Aorta (tissue), 5 donors: ENCODE data around the gene DNAH2. TPM values are rescaled to one million over a fixed set of nuclear protein-coding genes. Genes with fewer than 3 reads are reported as not detected.

Experiments used
- ATAC-seq: fragments of 200-7000 bp; cut with Tn5 transposase; one replicate; pipeline ENCODE4 v1.9.1; 2022; ENCODE audit warnings: moderate library complexity; ENCODE audit not compliant: low FRiP score
- DNase-seq, 2 donors: peaks; one replicate each; pipeline ENCODE4 v3.0.0-alpha.2; 2020
- H3K27ac ChIP-seq, 2 donors: one replicate each; pipeline ENCODE4 v1.5.1; 2013; ENCODE audit warnings: low read length in 2 of 2, mild to moderate bottlenecking in 2 of 2, moderate library complexity in 2 of 2, control low read depth in 1 of 2, inconsistent platforms in 1 of 2, low read depth in 1 of 2
- H3K27me3 ChIP-seq, 2 donors: one replicate each; pipeline ENCODE4 v1.6.1; 2013; ENCODE audit warnings: control low read depth in 1 of 2, low read length in 1 of 2, mild to moderate bottlenecking in 1 of 2, moderate library complexity in 1 of 2; ENCODE audit not compliant: insufficient read depth in 2 of 2, control insufficient read depth in 1 of 2
- H3K36me3 ChIP-seq, 2 donors: one replicate each; pipeline ENCODE4 v1.6.1; 2013; ENCODE audit warnings: control low read depth in 1 of 2, low read length in 1 of 2, mild to moderate bottlenecking in 1 of 2; ENCODE audit not compliant: insufficient read depth in 2 of 2, control insufficient read depth in 1 of 2
- H3K4me1 ChIP-seq, 2 donors: one replicate each; pipeline ENCODE4 v1.6.1; 2013; ENCODE audit warnings: low read length in 2 of 2, control low read depth in 1 of 2, mild to moderate bottlenecking in 1 of 2, moderate library complexity in 1 of 2; ENCODE audit not compliant: insufficient read depth in 2 of 2, control insufficient read depth in 1 of 2
- H3K4me3 ChIP-seq, 2 donors: one replicate each; pipeline ENCODE4 v1.5.1; 2013; ENCODE audit warnings: low read length in 2 of 2, control low read depth in 1 of 2, mild to moderate bottlenecking in 1 of 2
- H3K9me3 ChIP-seq: one replicate; pipeline ENCODE4 v1.6.1; 2013; ENCODE audit warnings: mild to moderate bottlenecking, low read length; ENCODE audit not compliant: control insufficient read depth
- WGBS, 2 donors: extraction: QIAGEN DNeasy Blood & Tissue Kit; methylation state at CpG; one replicate each; pipeline ENCODE4 v1.1.7; 2013; 5-methylcytosine and 5-hydroxymethylcytosine counted together
- intact Hi-C, 2 donors: fragments of 100-400 bp; cut with DNase I; formaldehyde crosslinking; loops; one replicate each; pipeline versions ENCODE4 v1.14.2 to v1.15.0; 2022
- polyA plus RNA-seq, 2 donors: library from polyadenylated mRNA; stranded (reverse); fragments of 200-250 nt; gene quantifications; one replicate each; pipeline ENCODE4 v1.2.3, GENCODE V29; 2013
- total RNA-seq, 2 donors: library from RNA; stranded (reverse); fragmentation: NEBNext Ultra II Directional; extraction: Animal tissue kit (Norgen Biotek cat#: 25700); gene quantifications; one replicate each; pipeline ENCODE4 v1.2.1, GENCODE V29; 2021
- donor health status: healthy with polysubstance abuse.
- donor health status: Bipolar disorder and iron deficiency.
- donor health status: DM: no; HTN: no; CAD: no.
- donor health status: DM: no; HTN: no; CAD: no.
- donor health status: DM: yes; HTN: yes; CAD: no.

Gene DNAH2
- total and polyA plus RNA-seq, 4 donors, result 0.08 to 1.6 (median 0.16) TPM; not detected in 1

DNA sequence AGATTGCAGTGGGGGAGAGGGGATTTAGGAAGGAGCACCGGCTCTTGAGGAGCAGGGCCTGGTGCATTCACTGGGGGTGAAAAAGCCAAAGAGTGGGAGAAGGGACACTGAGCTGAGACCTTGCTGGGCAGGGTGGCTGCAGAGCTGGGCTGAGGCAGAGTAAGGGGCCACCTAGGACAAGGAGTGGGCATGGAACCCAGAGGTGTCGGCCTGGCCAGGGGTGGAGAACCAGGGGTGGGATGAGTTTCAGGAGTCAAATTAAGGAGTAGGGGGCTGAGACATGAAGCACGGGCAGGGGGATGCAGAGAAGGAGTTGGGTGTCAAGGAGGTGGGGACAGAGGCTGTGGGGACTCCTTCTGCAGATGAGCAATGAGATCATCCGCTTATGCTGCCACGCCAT lies 20.1 kb downstream of the DNAH2 start:
- WGBS, 2 donors, result 77 to 79% methylated on average over 5 of the region's 5 CpGs
- no peak overlapping the region for H3K4me3 ChIP-seq
- no peaks in the 10 kb centered on the region for H3K36me3 ChIP-seq
- no peak overlapping the region for H3K27ac ChIP-seq
- DNase-seq, result no peak
- ATAC-seq, result no peak
- H3K4me1 ChIP-seq, result no peaks in the 10 kb centered on the region
- no peaks in the 10 kb centered on the region for H3K27me3 ChIP-seq
- intact Hi-C loops, result no loop called here
- no peaks in the 10 kb centered on the region for H3K9me3 ChIP-seq

DNA sequence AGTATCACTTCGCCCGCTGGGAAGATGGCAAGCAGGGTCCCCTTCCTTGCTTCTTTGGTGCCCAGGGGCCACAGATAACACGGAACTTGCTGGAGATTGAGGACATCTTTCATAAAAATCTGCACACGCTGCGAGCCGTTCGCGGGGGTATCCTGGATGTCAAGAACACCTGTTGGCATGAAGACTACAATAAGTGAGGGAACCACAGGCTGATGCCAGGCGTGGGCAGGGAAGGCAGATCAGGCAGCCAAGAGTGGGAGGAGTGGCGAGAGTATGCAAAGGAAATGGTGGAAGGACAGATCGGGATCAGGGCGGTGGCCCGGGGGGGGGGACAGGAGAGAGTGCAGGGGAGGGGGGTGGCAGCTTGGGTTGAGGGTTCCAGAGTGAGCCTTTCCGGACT lies 22.2 kb downstream of the DNAH2 start:
- Histone ChIP-seq H3K4me1 (no peaks in the 10 kb centered on the region), H3K9me3 (no peaks in the 10 kb centered on the region), H3K36me3 (no peaks in the 10 kb centered on the region), H3K27me3 (no peaks in the 10 kb centered on the region), H3K27ac (no peak overlapping the region), H3K4me3 (no peak overlapping the region)
- no peak for DNase-seq
- WGBS, 2 donors, result 69 to 70% methylated on average over 14 of the region's 14 CpGs
- no peak for ATAC-seq
- intact Hi-C loops, result loop anchor here (5.0 to 10.0 kb wide), 5 partner anchors 83 to 253 kb away; partner anchors contain the start of genes CYB5D1 (in 1 of the 2), NAA38 (in 1 of the 2) and TMEM88 (in 1 of the 2)

DNA sequence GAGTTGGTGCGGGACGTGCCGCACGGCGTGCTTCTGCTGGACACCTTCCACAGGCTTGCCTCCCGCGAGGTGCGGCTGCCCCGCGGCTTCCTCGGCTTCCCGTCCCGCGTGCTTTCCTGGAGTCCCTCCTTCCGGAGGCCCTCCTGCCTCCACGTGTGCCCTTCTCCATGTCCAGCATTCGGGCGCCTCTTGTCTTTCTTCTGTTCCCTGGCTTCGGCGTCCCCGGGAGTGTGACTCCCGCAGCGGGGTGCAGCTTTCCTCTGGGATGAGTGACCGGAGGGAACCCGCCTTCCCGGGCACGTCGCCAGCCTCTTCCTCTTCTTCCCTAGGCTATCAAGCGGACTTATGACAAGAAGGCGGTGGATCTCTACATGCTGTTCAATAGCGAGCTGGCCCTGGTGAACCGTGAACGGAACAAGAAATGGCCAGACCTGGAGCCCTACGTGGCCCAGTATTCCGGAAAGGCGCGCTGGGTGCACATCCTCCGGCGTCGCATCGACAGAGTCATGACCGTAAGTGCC lies 23.0 kb downstream of the DNAH2 start:
- no peak overlapping the region for H3K4me3 ChIP-seq
- H3K27me3 ChIP-seq, result no peaks in the 10 kb centered on the region
- no peaks in the 10 kb centered on the region for H3K36me3 ChIP-seq
- 68 to 74% methylated on average over 42 of the region's 42 CpGs for WGBS, 2 donors
- ATAC-seq, result no peak
- no peak for DNase-seq
- intact Hi-C loops, result loop anchor here (5.0 to 10.0 kb wide), 5 partner anchors 82 to 252 kb away; partner anchors contain the start of genes CYB5D1 (in 1 of the 2), NAA38 (in 1 of the 2) and TMEM88 (in 1 of the 2)
- no peaks in the 10 kb centered on the region for H3K4me1 ChIP-seq
- H3K9me3 ChIP-seq, result no peaks in the 10 kb centered on the region
- no peak overlapping the region for H3K27ac ChIP-seq

DNA sequence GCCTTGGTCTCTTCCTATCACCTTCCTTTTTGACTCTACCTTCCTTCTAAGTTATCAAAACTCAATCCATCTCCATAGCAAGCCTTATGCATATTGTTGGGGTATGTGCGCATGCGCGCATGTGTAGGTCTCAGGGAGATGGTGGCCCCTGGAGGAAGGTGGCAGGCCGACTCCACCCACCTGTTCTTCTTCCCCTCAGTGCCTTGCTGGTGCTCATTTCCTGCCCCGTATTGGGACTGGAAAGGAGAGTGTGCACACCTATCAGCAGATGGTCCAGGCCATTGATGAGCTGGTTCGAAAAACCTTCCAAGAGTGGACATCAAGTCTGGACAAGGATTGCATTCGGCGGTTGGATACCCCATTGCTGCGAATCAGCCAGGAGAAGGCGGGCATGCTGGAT lies 25.2 kb downstream of the DNAH2 start:
- DNase-seq, result no peak
- 81 to 89% methylated on average over 10 of the region's 10 CpGs for WGBS, 2 donors
- Histone ChIP-seq H3K27ac (no peak overlapping the region), H3K9me3 (no peaks in the 10 kb centered on the region), H3K27me3 (no peaks in the 10 kb centered on the region), H3K4me1 (no peaks in the 10 kb centered on the region), H3K4me3 (no peak overlapping the region), H3K36me3 (no peaks in the 10 kb centered on the region)
- no peak for ATAC-seq
- intact Hi-C loops, result loop anchor here (5.0 to 10.0 kb wide), 5 partner anchors 80 to 250 kb away; partner anchors contain the start of genes CYB5D1 (in 1 of the 2), NAA38 (in 1 of the 2) and TMEM88 (in 1 of the 2)

DNA sequence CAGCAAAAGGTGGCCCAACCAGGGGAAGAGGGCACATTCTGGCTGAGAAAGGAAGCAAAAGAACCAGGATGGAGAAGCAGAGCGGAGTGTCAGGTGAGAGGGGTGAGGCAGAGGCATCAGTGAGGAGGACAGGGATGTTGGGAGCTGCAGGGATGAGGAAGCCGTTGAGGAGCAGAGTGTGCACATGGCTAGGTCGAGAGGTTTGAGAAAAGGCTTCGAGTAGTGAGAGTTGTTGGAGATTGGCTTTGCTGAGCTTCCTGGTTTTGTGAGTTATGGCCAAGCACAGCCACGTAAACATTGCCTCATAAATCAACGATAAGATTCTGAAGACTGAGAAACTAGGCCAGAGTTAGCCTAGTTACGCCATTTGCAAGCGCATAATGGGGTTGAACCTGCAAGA lies 26.9 kb downstream of the DNAH2 start:
- DNase-seq, result no peak
- WGBS, 2 donors, result 71 to 75% methylated on average over 8 of the region's 8 CpGs
- Histone ChIP-seq H3K36me3 (no peaks in the 10 kb centered on the region), H3K9me3 (no peaks in the 10 kb centered on the region), H3K4me3 (no peak overlapping the region), H3K27me3 (no peaks in the 10 kb centered on the region), H3K4me1 (no peaks in the 10 kb centered on the region), H3K27ac (no peak overlapping the region)
- ATAC-seq, result no peak
- intact Hi-C loops, result loop anchor here (2.0 to 10.0 kb wide), 6 partner anchors 38 to 248 kb away; partner anchors contain the start of genes CYB5D1 (in 1 of the 2), NAA38 (in 1 of the 2) and TMEM88 (in 1 of the 2)

DNA sequence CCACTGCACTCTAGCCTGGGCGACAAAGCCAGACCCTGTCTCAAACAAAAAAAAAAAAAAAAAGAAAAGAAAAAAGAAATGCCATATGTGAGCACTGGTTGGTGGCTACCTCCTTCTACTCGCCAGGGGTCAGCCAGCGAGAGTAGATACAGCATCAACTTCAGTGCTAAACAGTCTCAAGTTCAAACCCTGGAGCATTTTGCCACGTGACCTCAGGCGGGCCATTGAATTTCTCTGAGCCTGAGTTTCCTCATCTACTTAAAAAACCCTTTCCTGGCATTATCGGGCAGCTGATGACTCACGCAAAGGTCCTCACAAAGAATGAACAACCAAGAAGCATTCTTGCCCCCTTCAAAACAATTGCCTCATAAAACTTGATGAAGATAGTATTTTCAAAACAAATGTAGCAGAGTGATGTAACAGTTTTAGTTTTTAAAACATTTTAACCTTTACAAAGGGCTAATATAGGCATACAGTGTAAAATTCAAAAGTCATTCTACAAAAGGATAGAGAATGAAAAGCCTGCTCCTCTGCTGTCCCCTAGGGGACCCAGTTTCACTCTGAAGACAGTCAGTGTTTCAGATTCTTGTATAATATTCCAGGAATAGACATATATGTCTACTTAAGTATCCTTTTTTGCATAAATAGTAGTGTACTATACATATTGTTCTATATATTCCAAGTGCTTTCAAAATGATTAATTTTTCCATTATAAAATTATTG lies 28.4 kb downstream of the DNAH2 start:
- DNase-seq (peak; percentile 21 to 55), ATAC-seq (no peak)
- Histone ChIP-seq H3K4me1 (peaks cover 0 to 2% of the 10 kb centered on the region in 2 donors), H3K4me3 (no peak overlapping the region), H3K27ac (no peak overlapping the region), H3K27me3 (no peaks in the 10 kb centered on the region), H3K36me3 (no peaks in the 10 kb centered on the region), H3K9me3 (no peaks in the 10 kb centered on the region)
- WGBS, 2 donors, result 39% methylated on average over 7 of the region's 7 CpGs
- intact Hi-C loops, result loop anchor here (2.0 to 10.0 kb wide), 2 partner anchors 37 to 109 kb away; partner anchors contain the start of genes CYB5D1 (in 1 of the 2), NAA38 (in 1 of the 2) and TMEM88 (in 1 of the 2)

DNA sequence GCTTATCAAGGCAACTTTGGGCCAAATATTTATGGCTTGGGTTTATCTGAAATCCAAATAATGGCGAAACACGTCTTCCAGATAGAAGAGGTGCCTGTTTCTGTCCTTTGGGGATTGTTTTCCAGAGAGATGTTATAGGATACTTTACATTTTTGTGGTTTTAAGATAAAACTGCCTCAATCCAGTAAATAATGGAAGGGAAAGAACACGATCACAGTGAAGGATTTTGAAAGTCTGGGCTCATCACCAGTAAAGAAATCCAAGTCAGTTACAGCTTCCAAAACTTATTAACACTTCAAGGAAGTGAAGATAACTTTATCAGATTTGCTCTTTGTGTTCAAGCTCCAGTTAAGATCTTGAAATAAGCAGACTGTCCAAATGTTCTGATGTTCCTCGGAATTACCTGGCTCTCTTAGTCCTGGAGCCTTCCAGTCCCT lies 30.1 kb downstream of the DNAH2 start:
- H3K27me3 ChIP-seq, result no peaks in the 10 kb centered on the region
- no peaks in the 10 kb centered on the region for H3K36me3 ChIP-seq
- H3K4me3 ChIP-seq, result no peak overlapping the region
- DNase-seq (no peak), ATAC-seq (no peak)
- no peak overlapping the region for H3K27ac ChIP-seq
- peaks cover 0 to 2% of the 10 kb centered on the region in 2 donors for H3K4me1 ChIP-seq
- intact Hi-C loops, result loop anchor here in 1 of 2 donors (10.0 kb wide), 1 partner anchor 107 kb away; the partner anchor contains the start of genes CYB5D1, NAA38 and TMEM88
- 44 to 47% methylated on average over 4 of the region's 4 CpGs for WGBS, 2 donors
- no peaks in the 10 kb centered on the region for H3K9me3 ChIP-seq

GRCh38 chr17:7748076-7748775 lies 30.7 kb downstream of the DNAH2 start:
- no peak for DNase-seq
- H3K9me3 ChIP-seq, result no peaks in the 10 kb centered on the region
- H3K4me1 ChIP-seq, result peaks cover 0 to 2% of the 10 kb centered on the region in 2 donors
- intact Hi-C loops, result loop anchor here in 1 of 2 donors (10.0 kb wide), 1 partner anchor 107 kb away; the partner anchor contains the start of genes CYB5D1, NAA38 and TMEM88
- 69 to 73% methylated on average over 10 of the region's 10 CpGs for WGBS, 2 donors
- no peaks in the 10 kb centered on the region for H3K27me3 ChIP-seq
- no peak overlapping the region for H3K4me3 ChIP-seq
- ATAC-seq, result no peak
- H3K36me3 ChIP-seq, result no peaks in the 10 kb centered on the region
- H3K27ac ChIP-seq, result no peak overlapping the region
